ENCODE results near the gene CCNK.

CCNK gene

DNA sequence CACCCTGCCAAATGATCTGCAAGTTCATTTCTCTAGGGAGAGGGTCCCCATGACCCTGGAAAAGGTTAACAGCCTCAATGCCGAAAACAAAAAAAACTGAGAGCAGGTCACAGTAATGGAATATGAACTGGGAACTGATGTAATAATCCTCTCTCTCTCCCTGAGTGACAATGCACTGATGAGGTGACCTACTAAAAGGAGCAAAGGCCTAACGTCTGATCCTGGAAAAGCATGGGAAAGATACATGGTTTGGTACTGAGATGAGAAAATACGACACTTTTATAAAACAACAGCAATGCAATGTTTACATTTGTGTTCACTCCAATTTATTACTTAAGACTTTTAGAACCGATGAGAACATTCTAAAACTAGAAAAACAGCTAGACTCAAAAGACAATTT lies 28.2 kb upstream of the CCNK start:
- Histone ChIP-seq H3K36me3 (ENCODE audit: low read depth) (peaks cover 69% of the 10 kb centered on the region), H3K9me3 (ENCODE audit: severe bottlenecking) (no peaks in the 10 kb centered on the region), H3K27ac (ENCODE audit: poor library complexity, severe bottlenecking) (no peak overlapping the region), H3K27me3 (ENCODE audit: insufficient read depth, poor library complexity, severe bottlenecking) (no peaks in the 10 kb centered on the region), H3K4me3 (ENCODE audit: severe bottlenecking) (no peak overlapping the region), H3K4me1 (ENCODE audit: insufficient read depth, poor library complexity, severe bottlenecking) (no peaks in the 10 kb centered on the region)
- no peak for DNase-seq (ENCODE audit: low spot score)
- no peak for ATAC-seq (ENCODE audit: low read depth)
- TF ChIP-seq, protein P1, sequence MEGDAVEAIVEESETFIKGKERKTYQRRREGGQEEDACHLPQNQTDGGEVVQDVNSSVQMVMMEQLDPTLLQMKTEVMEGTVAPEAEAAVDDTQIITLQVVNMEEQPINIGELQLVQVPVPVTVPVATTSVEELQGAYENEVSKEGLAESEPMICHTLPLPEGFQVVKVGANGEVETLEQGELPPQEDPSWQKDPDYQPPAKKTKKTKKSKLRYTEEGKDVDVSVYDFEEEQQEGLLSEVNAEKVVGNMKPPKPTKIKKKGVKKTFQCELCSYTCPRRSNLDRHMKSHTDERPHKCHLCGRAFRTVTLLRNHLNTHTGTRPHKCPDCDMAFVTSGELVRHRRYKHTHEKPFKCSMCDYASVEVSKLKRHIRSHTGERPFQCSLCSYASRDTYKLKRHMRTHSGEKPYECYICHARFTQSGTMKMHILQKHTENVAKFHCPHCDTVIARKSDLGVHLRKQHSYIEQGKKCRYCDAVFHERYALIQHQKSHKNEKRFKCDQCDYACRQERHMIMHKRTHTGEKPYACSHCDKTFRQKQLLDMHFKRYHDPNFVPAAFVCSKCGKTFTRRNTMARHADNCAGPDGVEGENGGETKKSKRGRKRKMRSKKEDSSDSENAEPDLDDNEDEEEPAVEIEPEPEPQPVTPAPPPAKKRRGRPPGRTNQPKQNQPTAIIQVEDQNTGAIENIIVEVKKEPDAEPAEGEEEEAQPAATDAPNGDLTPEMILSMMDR (IDR thresholded peaks at IDR 0.05; ENCODE audit: poor library complexity, severe bottlenecking): no peak

GRCh38 chr14:99454246-99454645 lies 27.0 kb upstream of the CCNK start:
- DNase-seq (ENCODE audit: low spot score) (no peak), ATAC-seq (ENCODE audit: low read depth) (no peak)
- H3K27ac ChIP-seq (ENCODE audit: poor library complexity, severe bottlenecking): no peak overlapping the region
- TF ChIP-seq, protein P1 (IDR thresholded peaks at IDR 0.05; ENCODE audit: poor library complexity, severe bottlenecking): no peak
- no peaks in the 10 kb centered on the region for H3K4me1 ChIP-seq (ENCODE audit: insufficient read depth, poor library complexity, severe bottlenecking)
- H3K4me3 ChIP-seq (ENCODE audit: severe bottlenecking): no peak overlapping the region
- H3K9me3 ChIP-seq (ENCODE audit: severe bottlenecking): no peaks in the 10 kb centered on the region
- no peaks in the 10 kb centered on the region for H3K27me3 ChIP-seq (ENCODE audit: insufficient read depth, poor library complexity, severe bottlenecking)
- H3K36me3 ChIP-seq (ENCODE audit: low read depth): peaks cover 70% of the 10 kb centered on the region

DNA sequence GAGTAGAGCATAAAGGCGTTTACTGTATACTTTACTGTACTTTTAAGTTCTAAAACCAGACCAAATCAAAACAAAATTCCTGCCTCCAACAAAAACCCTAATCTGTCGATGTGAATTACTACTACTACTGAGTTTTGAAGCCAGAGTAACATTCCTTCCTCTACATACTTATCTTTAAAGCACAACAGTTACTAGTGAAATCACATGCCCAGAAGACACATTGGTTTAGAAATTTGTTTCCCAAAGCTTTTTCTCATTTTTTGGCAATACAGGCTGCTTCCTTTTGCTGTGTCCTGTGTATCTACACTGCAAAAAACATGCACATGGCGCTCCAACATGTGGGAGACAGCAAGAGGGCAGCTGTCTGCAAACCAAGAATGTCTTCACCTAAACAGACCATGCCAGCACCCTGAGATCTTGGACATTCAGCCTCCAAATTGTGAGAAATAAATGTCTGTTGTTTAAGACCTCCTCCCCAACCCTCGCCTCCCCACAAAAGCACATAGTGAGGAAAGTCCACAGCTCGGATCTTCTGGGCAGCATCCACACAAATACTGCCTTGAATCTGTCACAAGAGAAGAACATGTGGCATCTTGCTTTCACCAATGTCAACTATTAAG lies 21.6 kb upstream of the CCNK start:
- no peaks in the 10 kb centered on the region for H3K9me3 ChIP-seq (ENCODE audit: severe bottlenecking)
- DNase-seq (ENCODE audit: low spot score) (no peak), ATAC-seq (ENCODE audit: low read depth) (no peak)
- H3K27me3 ChIP-seq (ENCODE audit: insufficient read depth, poor library complexity, severe bottlenecking): no peaks in the 10 kb centered on the region
- H3K36me3 ChIP-seq (ENCODE audit: low read depth): peaks cover 91% of the 10 kb centered on the region
- H3K4me3 ChIP-seq (ENCODE audit: severe bottlenecking): no peak overlapping the region
- TF ChIP-seq, protein P1 (IDR thresholded peaks at IDR 0.05; ENCODE audit: poor library complexity, severe bottlenecking): no peak
- H3K4me1 ChIP-seq (ENCODE audit: insufficient read depth, poor library complexity, severe bottlenecking): no peaks in the 10 kb centered on the region
- no peak overlapping the region for H3K27ac ChIP-seq (ENCODE audit: poor library complexity, severe bottlenecking)

- Histone ChIP-seq H3K9me3 (ENCODE audit: severe bottlenecking) (no peaks in the 10 kb centered on the region), H3K4me3 (ENCODE audit: severe bottlenecking) (no peak overlapping the region), H3K27me3 (ENCODE audit: insufficient read depth, poor library complexity, severe bottlenecking) (no peaks in the 10 kb centered on the region), H3K36me3 (ENCODE audit: low read depth) (peaks cover 93% of the 10 kb centered on the region), H3K27ac (ENCODE audit: poor library complexity, severe bottlenecking) (no peak overlapping the region), H3K4me1 (ENCODE audit: insufficient read depth, poor library complexity, severe bottlenecking) (no peaks in the 10 kb centered on the region)
- peak; percentile 62 for ATAC-seq (ENCODE audit: low read depth)
- DNase-seq (ENCODE audit: low spot score): no peak
- TF ChIP-seq, protein P1 (IDR thresholded peaks at IDR 0.05; ENCODE audit: poor library complexity, severe bottlenecking): no peak
These were observed 20.4 kb upstream of the CCNK start for GRCh38 chr14:99460793-99461192.

DNA sequence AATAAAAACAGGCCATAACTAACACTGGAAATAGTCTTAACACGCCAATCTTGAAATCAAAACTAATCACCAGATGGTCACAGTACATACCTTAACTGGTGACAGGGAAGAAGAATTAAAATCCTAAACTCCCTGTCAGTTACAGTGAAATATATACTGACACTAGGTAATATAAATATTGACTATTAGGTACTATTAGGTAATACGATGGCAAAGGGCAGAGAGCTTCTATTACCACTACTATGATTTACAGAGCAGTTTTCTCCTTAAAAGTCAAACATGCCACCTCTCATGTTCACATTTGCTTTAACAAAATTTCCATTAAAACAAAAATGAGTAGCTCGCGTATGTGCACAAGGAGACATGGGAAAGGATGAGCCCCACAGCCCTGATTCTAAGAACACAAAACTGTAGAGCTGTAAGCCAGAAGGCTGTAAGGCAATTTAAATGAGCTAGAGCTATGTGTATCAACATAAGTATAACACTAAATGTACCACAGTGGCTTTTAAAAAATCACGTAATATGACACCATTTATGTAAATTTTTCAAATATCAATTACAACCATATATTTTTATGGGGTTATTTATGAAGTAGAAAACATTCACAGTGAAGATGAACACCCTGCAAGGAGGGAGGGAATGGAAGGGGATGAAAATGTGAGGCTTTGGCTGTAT lies 19.7 kb upstream of the CCNK start:
- DNase-seq (ENCODE audit: low spot score) (no peak), ATAC-seq (ENCODE audit: low read depth) (no peak)
- Histone ChIP-seq H3K4me1 (ENCODE audit: insufficient read depth, poor library complexity, severe bottlenecking) (no peaks in the 10 kb centered on the region), H3K27me3 (ENCODE audit: insufficient read depth, poor library complexity, severe bottlenecking) (no peaks in the 10 kb centered on the region), H3K27ac (ENCODE audit: poor library complexity, severe bottlenecking) (no peak overlapping the region), H3K36me3 (ENCODE audit: low read depth) (peaks cover 90% of the 10 kb centered on the region), H3K4me3 (ENCODE audit: severe bottlenecking) (no peak overlapping the region), H3K9me3 (ENCODE audit: severe bottlenecking) (no peaks in the 10 kb centered on the region)
- TF ChIP-seq, protein P1 (IDR thresholded peaks at IDR 0.05; ENCODE audit: poor library complexity, severe bottlenecking): no peak

Measured in RWPE2 (cell line).